Measurements from ENCODE around the gene GJC2. TPM values are rescaled to one million over a fixed set of nuclear protein-coding genes. Genes with fewer than 3 reads are reported as not detected.

The GJC2 gene
- total RNA-seq, 1 donor from 2014 or later: 0.65 TPM

DNA sequence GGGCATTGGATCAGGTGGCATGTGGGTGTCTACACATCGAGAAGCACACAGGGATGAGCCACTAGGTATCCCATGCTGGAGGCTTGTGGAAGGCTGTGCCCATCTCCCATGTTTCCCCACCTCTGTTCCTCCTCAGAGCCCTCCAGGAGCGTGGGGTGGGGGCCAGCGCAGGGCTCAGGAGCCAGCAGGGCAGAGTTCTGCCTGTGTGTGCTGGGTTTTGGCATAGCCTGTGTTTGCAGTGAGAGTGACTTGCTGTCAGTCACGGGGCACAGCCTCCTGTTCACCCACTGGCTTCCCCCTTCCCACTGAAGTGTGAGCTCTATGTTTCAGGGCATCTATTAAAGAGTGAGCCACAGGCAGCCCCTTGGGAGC, 26.3 kb downstream of the GJC2 start:
- no peaks in the 10 kb centered on the region for H3K36me3 Mint-ChIP-seq (ENCODE audit: low read depth)
- TF ChIP-seq, protein P1, sequence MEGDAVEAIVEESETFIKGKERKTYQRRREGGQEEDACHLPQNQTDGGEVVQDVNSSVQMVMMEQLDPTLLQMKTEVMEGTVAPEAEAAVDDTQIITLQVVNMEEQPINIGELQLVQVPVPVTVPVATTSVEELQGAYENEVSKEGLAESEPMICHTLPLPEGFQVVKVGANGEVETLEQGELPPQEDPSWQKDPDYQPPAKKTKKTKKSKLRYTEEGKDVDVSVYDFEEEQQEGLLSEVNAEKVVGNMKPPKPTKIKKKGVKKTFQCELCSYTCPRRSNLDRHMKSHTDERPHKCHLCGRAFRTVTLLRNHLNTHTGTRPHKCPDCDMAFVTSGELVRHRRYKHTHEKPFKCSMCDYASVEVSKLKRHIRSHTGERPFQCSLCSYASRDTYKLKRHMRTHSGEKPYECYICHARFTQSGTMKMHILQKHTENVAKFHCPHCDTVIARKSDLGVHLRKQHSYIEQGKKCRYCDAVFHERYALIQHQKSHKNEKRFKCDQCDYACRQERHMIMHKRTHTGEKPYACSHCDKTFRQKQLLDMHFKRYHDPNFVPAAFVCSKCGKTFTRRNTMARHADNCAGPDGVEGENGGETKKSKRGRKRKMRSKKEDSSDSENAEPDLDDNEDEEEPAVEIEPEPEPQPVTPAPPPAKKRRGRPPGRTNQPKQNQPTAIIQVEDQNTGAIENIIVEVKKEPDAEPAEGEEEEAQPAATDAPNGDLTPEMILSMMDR (conservative IDR thresholded peaks at IDR 0.05): no peak
- H3K4me3 Mint-ChIP-seq: no peak overlapping the region
- H3K4me1 Mint-ChIP-seq: no peaks in the 10 kb centered on the region
- H3K27me3 Mint-ChIP-seq (ENCODE audit: low read depth): no peaks in the 10 kb centered on the region
- no peak overlapping the region for H3K27ac Mint-ChIP-seq (ENCODE audit: unreplicated experiment)
- no peaks in the 10 kb centered on the region for H3K9me3 Mint-ChIP-seq
- DNase-seq (ENCODE audit: low read depth, low spot score): no peak

DNA sequence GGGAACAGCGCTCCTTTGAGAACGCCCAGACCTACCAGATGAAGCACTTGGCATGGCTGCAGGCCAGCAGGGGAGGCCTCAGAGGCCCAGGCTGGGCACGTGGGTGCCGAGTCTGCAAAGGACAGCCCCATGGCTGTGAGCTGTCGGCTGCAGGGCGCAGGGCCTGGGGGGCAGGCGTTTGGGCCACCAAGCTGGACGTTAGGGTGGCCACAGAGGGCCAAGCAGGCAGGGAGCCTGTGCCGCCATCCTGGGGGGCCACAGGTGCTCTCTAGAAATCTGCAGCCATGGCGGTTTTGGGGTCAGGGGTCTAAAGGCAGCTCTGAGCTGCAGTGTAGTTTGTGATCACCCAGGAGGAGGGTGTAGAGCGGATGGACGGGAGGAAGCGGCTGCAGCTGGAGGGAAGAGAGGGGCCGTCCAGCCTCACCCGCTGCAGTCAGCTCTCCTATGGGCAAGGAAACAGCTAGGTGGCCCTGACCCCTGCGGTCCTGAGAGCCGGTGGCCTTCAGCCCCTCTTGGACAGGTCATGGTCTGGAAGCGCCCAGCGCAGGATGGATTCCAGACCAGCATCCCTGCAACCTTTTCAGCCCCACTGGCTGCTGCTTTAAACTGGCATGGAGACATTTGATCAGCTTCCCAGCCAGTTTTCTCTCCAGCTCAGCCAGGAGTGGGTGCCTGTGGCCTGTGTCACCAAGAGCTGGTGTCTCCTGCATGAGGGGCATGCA, 26.9 kb downstream of the GJC2 start:
- TF ChIP-seq, protein P1 (conservative IDR thresholded peaks at IDR 0.05): no peak
- no peak overlapping the region for H3K27ac Mint-ChIP-seq (ENCODE audit: unreplicated experiment)
- H3K4me1 Mint-ChIP-seq: no peaks in the 10 kb centered on the region
- no peaks in the 10 kb centered on the region for H3K9me3 Mint-ChIP-seq
- no peaks in the 10 kb centered on the region for H3K36me3 Mint-ChIP-seq (ENCODE audit: low read depth)
- DNase-seq (ENCODE audit: low read depth, low spot score): no peak
- no peaks in the 10 kb centered on the region for H3K27me3 Mint-ChIP-seq (ENCODE audit: low read depth)
- H3K4me3 Mint-ChIP-seq: no peak overlapping the region

DNA sequence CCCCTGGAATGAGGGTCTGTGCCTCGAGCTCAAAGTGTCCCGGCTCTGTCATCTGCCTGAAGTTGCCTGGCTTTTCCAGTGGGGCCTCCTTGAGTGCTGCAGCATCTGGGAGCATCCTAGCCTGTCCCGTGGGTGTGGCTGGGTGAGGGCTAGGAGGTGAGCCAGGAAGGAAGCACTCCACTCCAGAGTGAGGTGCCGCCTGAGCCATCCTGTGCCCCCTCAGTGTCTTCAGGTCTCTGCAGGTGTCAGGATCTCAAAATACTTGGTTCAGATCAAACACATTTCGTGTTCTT, 27.4 kb downstream of the GJC2 start:
- no peak overlapping the region for H3K4me3 Mint-ChIP-seq
- H3K27ac Mint-ChIP-seq (ENCODE audit: unreplicated experiment): no peak overlapping the region
- no peaks in the 10 kb centered on the region for H3K9me3 Mint-ChIP-seq
- TF ChIP-seq, protein P1 (conservative IDR thresholded peaks at IDR 0.05): no peak
- DNase-seq (ENCODE audit: low read depth, low spot score): no peak
- no peaks in the 10 kb centered on the region for H3K36me3 Mint-ChIP-seq (ENCODE audit: low read depth)
- H3K4me1 Mint-ChIP-seq: no peaks in the 10 kb centered on the region
- H3K27me3 Mint-ChIP-seq (ENCODE audit: low read depth): no peaks in the 10 kb centered on the region

DNA sequence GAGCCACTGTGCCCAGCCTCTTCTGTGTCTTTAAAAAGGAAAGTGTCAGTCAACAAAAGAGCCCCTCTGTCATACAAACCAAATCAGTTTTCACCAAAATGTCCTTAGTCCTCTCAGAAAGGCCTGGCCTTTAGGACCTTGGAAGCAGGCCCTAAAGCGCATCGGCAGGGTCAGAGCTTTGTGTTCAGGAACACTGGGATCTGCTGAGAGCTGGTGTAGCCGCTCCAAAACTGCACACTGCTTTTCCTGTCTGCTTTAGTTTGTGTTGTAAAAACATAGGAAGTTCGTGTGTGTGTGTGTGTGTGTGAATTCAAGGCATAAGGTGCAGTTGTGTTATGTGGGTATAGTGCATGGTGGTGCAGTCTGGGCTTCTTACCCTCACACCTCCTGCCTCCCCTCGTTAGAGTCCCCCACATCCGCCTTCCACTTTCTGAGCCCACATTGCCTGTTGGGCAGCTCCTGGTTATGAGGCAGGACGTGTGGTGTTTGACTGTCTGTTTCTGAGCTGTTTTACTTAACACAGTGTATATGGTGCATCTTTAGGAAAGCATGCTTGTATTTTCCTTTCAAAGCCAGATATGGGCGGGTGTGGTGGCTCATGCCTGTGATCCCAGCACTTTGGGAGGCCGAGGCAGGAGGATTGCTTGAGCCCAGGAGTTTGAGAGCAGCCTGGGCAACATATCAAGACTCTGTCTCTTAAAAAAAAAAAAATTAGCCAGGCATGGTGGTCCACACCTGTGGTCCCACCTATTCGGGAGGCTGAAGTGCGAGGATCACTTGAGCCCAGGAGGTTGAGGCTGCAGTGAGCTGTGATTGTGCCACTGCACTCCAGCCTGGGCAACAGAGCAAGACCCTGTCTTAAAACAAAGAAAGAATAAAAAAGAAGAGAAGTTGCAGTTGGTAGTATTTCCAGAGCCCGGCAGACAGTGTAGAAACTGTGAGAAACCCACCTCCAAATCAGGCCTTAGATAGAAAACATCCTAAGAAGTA, 28.3 kb downstream of the GJC2 start:
- H3K27ac Mint-ChIP-seq (ENCODE audit: unreplicated experiment): no peak overlapping the region
- no peaks in the 10 kb centered on the region for H3K36me3 Mint-ChIP-seq (ENCODE audit: low read depth)
- peaks cover under 1% of the 10 kb centered on the region for H3K4me1 Mint-ChIP-seq
- H3K27me3 Mint-ChIP-seq (ENCODE audit: low read depth): no peaks in the 10 kb centered on the region
- no peaks in the 10 kb centered on the region for H3K9me3 Mint-ChIP-seq
- H3K4me3 Mint-ChIP-seq: no peak overlapping the region
- DNase-seq (ENCODE audit: low read depth, low spot score): no peak
- TF ChIP-seq, protein P1 (conservative IDR thresholded peaks at IDR 0.05): no peak

DNA sequence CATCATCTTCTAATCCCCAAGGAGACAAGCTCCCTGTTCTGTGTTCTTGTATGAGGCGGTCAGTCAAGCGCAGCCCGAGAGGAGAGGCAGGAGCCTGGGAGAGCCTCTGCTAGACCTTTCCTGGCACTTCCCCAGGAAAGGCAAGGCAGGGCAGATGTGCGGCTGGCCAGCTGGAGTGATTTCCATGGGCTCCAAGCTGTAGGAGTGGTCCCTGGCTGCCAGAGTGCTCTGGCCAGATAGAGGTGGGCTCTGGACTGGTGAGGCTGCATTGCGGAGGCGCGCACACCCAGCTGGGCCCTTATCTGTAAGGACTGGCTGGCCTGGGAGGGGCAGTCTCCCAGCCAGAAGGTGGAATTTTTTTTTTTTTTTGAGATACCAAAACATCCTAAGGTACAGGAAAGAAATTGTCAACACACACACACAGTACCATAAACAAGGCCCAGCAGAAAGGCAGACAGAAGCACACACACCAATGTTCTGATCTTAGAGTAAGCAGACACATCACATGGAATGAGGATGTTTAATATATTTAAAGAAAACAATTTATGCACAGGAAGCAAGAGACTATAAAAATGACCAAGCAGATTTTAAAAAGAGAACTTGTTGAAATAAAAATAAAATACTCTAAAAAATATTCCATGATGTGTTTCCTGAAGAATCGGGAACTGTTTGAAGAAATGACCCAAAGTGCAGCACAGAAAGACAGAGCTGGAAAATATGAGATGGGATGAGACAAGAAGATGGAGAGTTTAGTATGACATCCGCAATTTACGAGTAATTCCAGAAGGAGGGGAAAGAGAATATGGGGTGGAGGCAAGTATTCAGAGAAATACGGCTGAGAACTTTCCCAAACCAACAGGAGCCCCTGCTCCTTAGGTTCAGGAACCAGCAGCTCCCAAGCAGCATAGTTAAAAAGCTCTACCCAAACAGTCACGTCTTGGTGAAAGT, 29.3 kb downstream of the GJC2 start:
- H3K4me1 Mint-ChIP-seq: peaks cover 8% of the 10 kb centered on the region
- H3K36me3 Mint-ChIP-seq (ENCODE audit: low read depth): no peaks in the 10 kb centered on the region
- DNase-seq (ENCODE audit: low read depth, low spot score): no peak
- H3K27ac Mint-ChIP-seq (ENCODE audit: unreplicated experiment): no peak overlapping the region
- TF ChIP-seq, protein P1 (conservative IDR thresholded peaks at IDR 0.05): no peak
- H3K4me3 Mint-ChIP-seq: no peak overlapping the region
- no peaks in the 10 kb centered on the region for H3K9me3 Mint-ChIP-seq
- H3K27me3 Mint-ChIP-seq (ENCODE audit: low read depth): no peaks in the 10 kb centered on the region

All from neural crest cell (in vitro differentiated cells).